Stromal cell of bone marrow (primary cell): ENCODE data around the gene ZNF99.
A peak's percentile ranks its signal among the peaks of the same experiment; 100 is the strongest.
"Not testable (repeated sequence)": the region's sequence is repeated elsewhere in the genome, so short reads cannot be mapped to it uniquely, and the experiment has no call there.

ENCODE experiments used
- DNase-seq: peaks from one replicate; pipeline ENCODE4 v3.0.0-alpha.2; 2012; ENCODE audit warnings: low read depth

Gene ZNF99

DNA sequence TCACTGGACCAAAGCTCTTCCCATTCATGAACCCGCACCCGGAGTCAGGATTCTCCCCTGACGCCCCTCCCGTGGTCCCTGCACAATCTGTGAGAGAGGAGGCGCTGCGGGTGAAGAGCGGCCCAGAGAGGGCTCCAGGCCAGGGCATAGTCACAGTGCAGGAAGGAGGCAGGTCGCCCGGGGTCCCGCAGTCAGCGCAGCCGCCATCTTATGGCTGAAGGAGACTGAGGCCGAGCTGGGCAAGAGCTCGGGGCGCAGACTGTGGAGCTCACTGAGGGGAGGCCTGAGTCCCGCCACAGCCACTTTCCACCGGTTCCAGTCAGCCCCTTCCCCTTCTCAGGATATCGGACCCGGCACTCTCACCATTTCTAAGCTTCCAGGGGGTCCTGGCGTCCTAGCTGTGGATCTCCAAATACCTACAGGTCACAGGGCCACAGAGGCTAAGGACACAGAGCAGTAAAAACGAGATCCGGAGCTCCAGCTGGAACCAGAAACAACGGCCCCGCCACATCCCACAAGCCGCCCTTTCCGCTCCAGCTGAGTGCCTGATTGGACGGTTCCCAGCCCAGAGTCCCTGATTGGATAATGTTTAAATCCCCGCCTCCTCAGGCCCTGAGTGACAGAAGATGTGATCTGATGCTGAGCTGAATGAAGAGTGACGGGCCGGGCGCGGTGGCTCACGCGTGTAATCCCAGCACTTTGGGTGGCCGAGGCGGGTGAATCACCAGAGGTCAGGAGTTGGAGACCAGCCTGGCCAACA lies at the start of gene ZNF99:
Gene ZNF99, minus strand, starts transcription at position 501 of the 760 bp plus-strand sequence. Its CDS starts 135 bp downstream, at position 366.
- DNase-seq: peak; percentile 0

DNA sequence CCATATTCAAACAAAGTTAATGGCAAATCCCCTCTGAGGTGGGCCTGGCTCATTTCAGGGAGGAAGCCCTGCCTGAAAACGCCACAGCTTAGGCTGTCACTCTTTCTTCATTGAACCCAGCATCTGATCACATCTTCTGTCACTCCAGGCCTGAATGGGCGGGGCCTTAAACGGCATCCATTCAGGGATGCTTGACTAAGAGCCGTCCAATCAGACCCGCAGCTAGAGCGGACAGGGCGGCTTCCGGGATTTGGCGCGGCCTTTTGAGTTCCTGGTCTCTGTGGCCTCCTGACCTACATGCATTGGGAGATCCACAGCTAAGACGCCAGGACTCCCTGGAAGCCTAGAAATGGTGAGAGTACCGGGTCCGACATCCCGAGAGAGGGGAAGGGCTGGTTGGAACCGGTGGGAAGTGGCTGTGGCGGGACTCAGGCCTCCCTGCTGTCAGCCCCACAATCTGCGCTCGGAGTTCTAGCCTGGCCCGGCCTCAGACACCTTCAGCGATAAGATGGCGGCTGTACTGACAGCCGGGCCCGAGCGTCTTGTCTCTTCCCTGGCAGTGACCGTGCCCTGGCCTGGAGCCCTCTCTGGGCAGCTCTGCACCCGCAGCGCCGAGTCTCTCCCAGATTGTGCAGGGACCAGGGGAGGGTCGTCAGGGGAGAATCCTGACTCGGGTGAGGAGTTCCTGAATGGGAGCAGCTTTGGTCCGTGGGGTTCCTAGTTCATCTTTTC lies 48.2 kb upstream of the ZNF99 start, which contains the start of gene ZNF723:
Gene ZNF723, plus strand, starts transcription at position 261 of the 732 bp plus-strand sequence. Its CDS starts 89 bp downstream, at position 350.
- DNase-seq: no peak

DNA sequence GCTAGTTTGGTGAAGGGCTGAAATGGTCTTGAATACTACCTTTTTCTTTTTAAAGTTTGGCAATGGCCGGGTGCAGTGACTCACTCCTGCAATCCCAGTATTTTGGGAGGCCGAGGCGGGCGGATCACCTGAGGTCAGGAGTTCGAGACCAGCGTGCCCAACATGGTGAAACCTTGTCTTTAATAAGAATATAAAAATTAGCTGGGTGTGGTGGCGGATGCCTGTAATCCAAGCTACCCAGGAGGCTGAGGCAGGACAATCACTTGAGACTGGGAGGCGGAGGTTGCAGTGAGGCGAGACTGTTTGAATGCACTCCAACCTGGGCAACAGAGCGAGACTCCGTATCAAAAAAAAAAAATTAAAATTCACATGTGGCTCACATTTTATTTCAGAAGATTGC lies 47.3 kb upstream of the ZNF99 start:
- DNase-seq: no peak

DNA sequence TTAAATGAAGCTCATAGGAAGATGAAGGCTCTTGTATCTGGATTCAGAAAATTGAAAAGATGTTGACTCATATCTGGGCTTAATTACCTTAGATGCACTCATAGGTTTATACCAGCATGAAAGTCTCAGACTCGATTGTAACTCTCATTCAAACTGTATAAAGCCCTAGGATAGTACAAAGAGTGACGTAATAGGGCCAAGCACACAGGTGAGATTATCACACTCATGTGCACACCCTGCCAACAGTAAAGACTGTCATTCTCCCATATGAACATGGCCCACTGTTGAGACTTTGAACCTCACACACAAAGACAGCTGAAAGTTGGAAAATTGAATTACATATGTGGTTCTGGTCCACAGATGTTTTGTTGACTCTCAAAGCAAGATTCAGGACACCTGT lies 30.2 kb upstream of the ZNF99 start:
- no peak for DNase-seq

GRCh38 chr19:22807061-22807835 lies 23.3 kb upstream of the ZNF99 start:
- DNase-seq: no peak

GRCh38 chr19:22806418-22806817 lies 22.5 kb upstream of the ZNF99 start:
- DNase-seq: no peak

GRCh38 chr19:22797040-22797439 lies 13.1 kb upstream of the ZNF99 start:
- no peak for DNase-seq

GRCh38 chr19:22792863-22793262 lies 8.9 kb upstream of the ZNF99 start:
- not testable (repeated sequence) for DNase-seq

DNA sequence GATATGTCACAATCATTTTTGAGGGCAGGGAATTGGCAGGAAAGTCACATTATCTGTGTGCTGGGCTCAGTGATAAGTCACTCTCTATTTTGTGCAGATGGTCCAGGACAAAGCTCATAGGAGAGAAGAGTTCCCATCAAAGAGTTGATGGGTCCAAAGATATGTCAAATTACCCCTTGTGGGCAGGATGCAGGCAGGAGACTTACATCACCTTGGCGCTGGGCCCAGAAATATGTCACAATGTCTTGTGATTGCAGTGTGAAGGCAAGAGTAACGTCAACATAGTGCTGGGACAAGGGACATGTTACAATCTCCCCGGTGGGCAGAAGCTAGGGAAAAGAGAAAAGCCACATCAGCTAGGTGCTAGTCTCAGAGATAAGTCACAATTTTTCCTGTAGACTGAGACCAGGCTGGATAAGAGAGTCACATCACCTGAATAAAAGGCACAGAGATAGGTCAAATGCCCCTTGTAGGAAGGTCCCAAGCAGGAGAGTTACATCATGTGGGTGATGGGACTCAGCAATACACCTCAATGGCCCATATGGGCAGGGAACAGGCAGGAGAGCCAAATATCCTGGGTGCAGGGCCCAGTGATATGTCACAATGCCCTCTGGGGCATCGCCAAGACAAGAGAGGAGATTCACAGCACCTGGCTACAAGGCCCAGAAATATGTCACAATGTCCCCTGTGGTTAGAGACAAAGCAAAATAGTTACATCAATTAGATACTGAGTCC lies 47.9 kb downstream of the ZNF99 start:
- no peak for DNase-seq

GRCh38 chr19:22733691-22734090 lies 50.3 kb downstream of the ZNF99 start:
- DNase-seq: no peak

- not testable (repeated sequence) for DNase-seq
Observed at GRCh38 chr19:22728214-22728613, 55.7 kb downstream of the ZNF99 start.

- not testable (repeated sequence) for DNase-seq
Observed at GRCh38 chr19:22721533-22721932, 62.4 kb downstream of the ZNF99 start.

GRCh38 chr19:22708983-22709382 lies 75.0 kb downstream of the ZNF99 start:
- no peak for DNase-seq

GRCh38 chr19:22703096-22703495 lies 80.9 kb downstream of the ZNF99 start:
- DNase-seq: not testable (repeated sequence)

GRCh38 chr19:22702661-22703060 lies 81.3 kb downstream of the ZNF99 start:
- not testable (repeated sequence) for DNase-seq
